Islet of Langerhans (tissue), 1 donor: ENCODE measurements around the gene STRIP1.

Experiments
- FAIRE-seq: peaks from one replicate; lab custom pipeline; 2011; peaks lifted over from hg19 to GRCh38; lab: Jason Lieb, UNC

STRIP1 gene

GRCh38 chr1:110098222-110099026 lies 64.0 kb downstream of the STRIP1 start:
- no peak for FAIRE-seq

GRCh38 chr1:110100335-110100734 lies 65.9 kb downstream of the STRIP1 start:
- FAIRE-seq = no peak

DNA sequence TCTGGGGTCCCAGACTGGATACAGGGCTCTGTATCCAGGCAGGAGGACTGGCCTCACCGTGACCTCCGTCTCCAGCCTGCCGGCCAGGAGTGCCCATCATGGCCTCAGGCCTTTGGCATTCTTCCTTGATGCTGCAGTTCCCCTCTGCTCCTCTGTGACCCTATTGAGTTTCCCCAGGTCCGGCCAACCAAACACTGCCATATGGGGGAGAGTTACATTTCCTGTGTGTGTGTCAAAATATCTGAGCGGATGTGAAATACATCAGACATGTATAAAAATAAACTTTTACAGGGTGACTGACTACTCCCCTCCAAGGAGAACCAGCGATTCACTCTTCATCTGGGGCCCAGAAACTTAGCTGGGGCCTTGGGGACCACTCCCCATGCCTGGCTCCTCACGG lies 67.7 kb downstream of the STRIP1 start:
- FAIRE-seq = no peak
